H1 (cell line): ENCODE results near the gene COL8A2.

Experiments used
- CEBPB ChIP-seq: IDR thresholded peaks from 2 replicates; pipeline ENCODE4 v1.6.1; 2012; ENCODE audit warnings: low read depth, low read length
- CHD1 ChIP-seq: IDR thresholded peaks from 2 replicates; pipeline ENCODE4 v1.6.1; 2012; ENCODE audit warnings: low read depth, low read length, improper control_type of control experiment
- CTBP2 ChIP-seq: IDR thresholded peaks from 2 replicates; pipeline ENCODE4 v1.7.0; 2011; ENCODE audit warnings: borderline replicate concordance, mild to moderate bottlenecking, moderate library complexity, mixed read lengths, low read length; ENCODE audit not compliant: insufficient read depth, insufficient read length
- CTCF ChIP-seq, 3 experiments: IDR thresholded peaks; 1 replicate in 2 of 3; 2 replicates in 1 of 3; pipeline versions ENCODE4 v1.5.1 to v1.6.1; 2011; ENCODE audit warnings: low read length in 3 of 3, mild to moderate bottlenecking in 3 of 3, inconsistent platforms in 2 of 3, low read depth in 1 of 3, moderate library complexity in 1 of 3; ENCODE audit not compliant: insufficient read depth in 1 of 3; ENCODE audit errors: control extremely low read depth in 1 of 3
- GABPA ChIP-seq: IDR thresholded peaks from 2 replicates; pipeline ENCODE4 v1.6.1; 2011; ENCODE audit warnings: mild to moderate bottlenecking, low read length, moderate library complexity, borderline replicate concordance; ENCODE audit not compliant: insufficient read depth
- NANOG ChIP-seq: IDR thresholded peaks from 2 replicates; pipeline ENCODE4 v1.6.1; 2011; ENCODE audit warnings: low read length, low read depth, mild to moderate bottlenecking, inconsistent platforms; ENCODE audit not compliant: insufficient read depth, poor library complexity, severe bottlenecking
- POLR2A ChIP-seq, 2 experiments: IDR thresholded peaks; 1 replicate in 1 of 2; 2 replicates in 1 of 2; pipeline ENCODE4 v1.6.1; 2011; ENCODE audit warnings: low read depth in 2 of 2, low read length in 2 of 2, mild to moderate bottlenecking in 2 of 2; ENCODE audit errors: control extremely low read depth in 1 of 2
- RBBP5 ChIP-seq: IDR thresholded peaks from 2 replicates; pipeline ENCODE4 v1.7.1; 2012; ENCODE audit warnings: low read depth, mild to moderate bottlenecking, inconsistent platforms, low read length, moderate library complexity, borderline replicate concordance
- RXRA ChIP-seq: IDR thresholded peaks from 2 replicates; pipeline ENCODE4 v1.6.1; 2011; ENCODE audit warnings: low read depth, mild to moderate bottlenecking, low read length, moderate library complexity; ENCODE audit not compliant: insufficient read depth
- TAF1 ChIP-seq: IDR thresholded peaks from 2 replicates; pipeline ENCODE4 v1.6.1; 2011; ENCODE audit warnings: mild to moderate bottlenecking, low read depth, low read length

- TF ChIP-seq NANOG (no peak), CTCF (IDR thresholded peaks at IDR 0.05; ENCODE audit: control extremely low read depth in 1 of 3, insufficient read depth in 1 of 3, low read depth in 1 of 3, low read length in 3 of 3) (no peak), CEBPB (no peak), POLR2A (IDR thresholded peaks at IDR 0.05; ENCODE audit: control extremely low read depth in 1 of 2, low read depth in 2 of 2, low read length in 2 of 2) (no peak), CHD1 (no peak), CTBP2 (no peak), TAF1 (no peak), GABPA (no peak), RBBP5 (no peak), RXRA (no peak)
Measured at GRCh38 chr1:36126005-36126716, 1.1 kb upstream of the COL8A2 start.
